Activated CD8-positive, alpha-beta T cell treated with anti-CD3 and anti-CD28 coated beads for 36 hours (primary cell): ENCODE data around the gene NISCH. TPM values are rescaled to one million over a fixed set of nuclear protein-coding genes. Genes with fewer than 3 reads are reported as not detected.

Source experiments
- ATAC-seq: fragments of 200-7000 bp; cut with Tn5 transposase; one replicate; pipeline ENCODE4 v1.10.0; 2021; ENCODE audit warnings: mild to moderate bottlenecking, moderate library complexity
- CTCF ChIA-PET: fragments of 350-600 bp; sonication (Branson Sonifier 250); formaldehyde crosslinking; loops from one replicate; lab custom pipeline; 2021; ENCODE audit warnings: antibody characterized with exemption; lab: Charles Lee
- POLR2A ChIA-PET: fragments of 350-600 bp; sonication (Branson Sonifier 250); formaldehyde crosslinking; loops from one replicate; lab custom pipeline; 2021; ENCODE audit warnings: antibody characterized with exemption; lab: Charles Lee
- DNase-seq: peaks from one replicate; pipeline ENCODE4 v3.0.0-alpha.2; 2020
- H3K27ac Mint-ChIP-seq: one replicate; pipeline ENCODE4 v1.8.0; 2021; ENCODE audit warnings: mild to moderate bottlenecking, mixed read lengths
- H3K27me3 Mint-ChIP-seq: one replicate; pipeline ENCODE4 v1.8.0; 2021; ENCODE audit warnings: mixed read lengths
- H3K36me3 Mint-ChIP-seq: one replicate; pipeline ENCODE4 v1.8.0; 2021; ENCODE audit warnings: low read depth, mixed read lengths
- H3K4me1 Mint-ChIP-seq: one replicate; pipeline ENCODE4 v1.8.0; 2021; ENCODE audit warnings: low read depth, mixed read lengths
- H3K4me3 Mint-ChIP-seq: one replicate; pipeline ENCODE4 v1.8.0; 2021; ENCODE audit warnings: mild to moderate bottlenecking, moderate library complexity, mixed read lengths
- H3K9me3 Mint-ChIP-seq: one replicate; pipeline ENCODE4 v1.8.0; 2021; ENCODE audit warnings: mixed read lengths
- intact Hi-C: fragments of 100-400 bp; cut with micrococcal nuclease; formaldehyde crosslinking; loops from one replicate; pipeline ENCODE4 v1.10.0; 2022
- total RNA-seq, 2 experiments: library from RNA; stranded (reverse); gene quantifications; one replicate each; pipeline ENCODE4 v1.2.3, GENCODE V29; 2021
- TF ChIP-seq, protein P1 (sequence below): fragments of 200-600 bp; IDR thresholded peaks from one replicate; pipeline ENCODE4 v1.8.0; 2022; ENCODE audit warnings: antibody characterized with exemption, mild to moderate bottlenecking

The NISCH gene
- total RNA-seq, result 10 to 100 TPM; 57.1 to 57.4 TPM

- Mint-ChIP-seq H3K27me3 (no peaks in the 10 kb centered on the region), H3K4me1 (peaks cover 39% of the 10 kb centered on the region), H3K9me3 (no peaks in the 10 kb centered on the region), H3K27ac (peak within 1 kb of the TSS; percentile 94), H3K36me3 (peaks cover 23% of the 10 kb centered on the region), H3K4me3 (peak within 1 kb of the TSS; percentile 83)
- ChIA-PET POLR2A (interaction anchor here (0.6 to 2.0 kb wide), 3 partner anchors 8 to 174 kb away, joined by 4 to 7 read pairs (median 4); no protein-coding TSS in a partner anchor), CTCF (interaction anchor here (1.2 to 7.1 kb wide), 4 partner anchors 9 to 41 kb away, joined by 3 to 66 read pairs (median 4); partner anchors contain the start of gene SEMA3G)
- DNase-seq (peak; percentile 95), ATAC-seq (peak; percentile 91)
- TF ChIP-seq, protein P1, sequence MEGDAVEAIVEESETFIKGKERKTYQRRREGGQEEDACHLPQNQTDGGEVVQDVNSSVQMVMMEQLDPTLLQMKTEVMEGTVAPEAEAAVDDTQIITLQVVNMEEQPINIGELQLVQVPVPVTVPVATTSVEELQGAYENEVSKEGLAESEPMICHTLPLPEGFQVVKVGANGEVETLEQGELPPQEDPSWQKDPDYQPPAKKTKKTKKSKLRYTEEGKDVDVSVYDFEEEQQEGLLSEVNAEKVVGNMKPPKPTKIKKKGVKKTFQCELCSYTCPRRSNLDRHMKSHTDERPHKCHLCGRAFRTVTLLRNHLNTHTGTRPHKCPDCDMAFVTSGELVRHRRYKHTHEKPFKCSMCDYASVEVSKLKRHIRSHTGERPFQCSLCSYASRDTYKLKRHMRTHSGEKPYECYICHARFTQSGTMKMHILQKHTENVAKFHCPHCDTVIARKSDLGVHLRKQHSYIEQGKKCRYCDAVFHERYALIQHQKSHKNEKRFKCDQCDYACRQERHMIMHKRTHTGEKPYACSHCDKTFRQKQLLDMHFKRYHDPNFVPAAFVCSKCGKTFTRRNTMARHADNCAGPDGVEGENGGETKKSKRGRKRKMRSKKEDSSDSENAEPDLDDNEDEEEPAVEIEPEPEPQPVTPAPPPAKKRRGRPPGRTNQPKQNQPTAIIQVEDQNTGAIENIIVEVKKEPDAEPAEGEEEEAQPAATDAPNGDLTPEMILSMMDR, result no peak
- intact Hi-C loops, result no loop called here
Observed at GRCh38 chr3:52455283-52456168, at the start of gene NISCH. Gene NISCH, plus strand, starts transcription at chr3:52455604. Its CDS starts 38 bp downstream, at chr3:52455642.

GRCh38 chr3:52406231-52406661 is 49.2 kb upstream of the NISCH start:
- no peak for ATAC-seq
- ChIA-PET CTCF (interaction anchor here (1.0 to 1.5 kb wide), 3 partner anchors 22 to 67 kb away, joined by 3 to 5 read pairs (median 3); no protein-coding TSS in a partner anchor), POLR2A (interaction anchor here (1.0 to 1.7 kb wide), 4 partner anchors 9 to 118 kb away, joined by 3 to 7 read pairs (median 4); partner anchors contain the start of gene GLYCTK)
- intact Hi-C loops, result no loop called here
- H3K27me3 Mint-ChIP-seq, result no peaks in the 10 kb centered on the region
- H3K4me3 Mint-ChIP-seq, result no peak overlapping the region
- H3K36me3 Mint-ChIP-seq, result peaks cover 33% of the 10 kb centered on the region
- DNase-seq, result no peak
- TF ChIP-seq, protein P1, result no peak
- no peak overlapping the region for H3K27ac Mint-ChIP-seq
- peaks cover 22% of the 10 kb centered on the region for H3K4me1 Mint-ChIP-seq
- no peaks in the 10 kb centered on the region for H3K9me3 Mint-ChIP-seq

DNA sequence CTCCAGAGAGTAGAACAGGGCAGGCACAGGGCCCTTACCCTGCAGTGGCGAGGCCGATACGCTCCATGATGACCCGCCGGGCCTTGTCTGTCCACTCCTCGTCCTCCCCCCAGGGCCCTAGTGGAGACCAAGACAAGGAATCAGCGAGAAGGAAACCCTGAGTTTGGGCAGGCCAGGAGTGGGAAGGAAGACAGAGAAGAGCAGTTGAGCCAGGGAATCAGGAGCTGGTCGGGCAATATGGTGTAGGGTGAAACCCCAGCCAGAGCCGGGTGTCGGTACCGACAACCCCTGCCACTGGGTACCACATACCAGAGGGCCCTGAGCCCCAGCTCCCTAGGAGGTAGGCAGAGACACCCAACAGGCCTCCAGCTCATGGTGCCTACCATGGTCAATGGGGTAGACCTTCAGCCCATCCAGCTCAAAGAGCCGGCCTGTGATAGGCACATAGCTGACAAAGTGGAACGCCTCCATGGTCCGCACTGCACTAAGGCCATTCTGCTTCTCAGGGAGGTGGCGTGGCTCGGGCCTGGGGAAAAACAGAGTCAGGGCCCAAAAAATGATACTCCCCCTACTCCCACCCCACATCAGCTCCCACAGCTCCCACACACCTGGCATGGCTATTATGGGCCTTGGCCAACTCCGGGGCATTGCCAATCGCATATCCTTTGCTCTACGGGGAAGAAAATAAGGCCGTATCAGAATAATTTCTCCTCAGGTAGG is 48.5 kb upstream of the NISCH start:
- H3K27me3 Mint-ChIP-seq, result no peaks in the 10 kb centered on the region
- H3K9me3 Mint-ChIP-seq, result no peaks in the 10 kb centered on the region
- DNase-seq (no peak), ATAC-seq (no peak)
- POLR2A ChIA-PET, result interaction anchor here (0.6 to 1.7 kb wide), 10 partner anchors 9 to 415 kb away, joined by 3 to 7 read pairs (median 4); partner anchors contain the start of genes GLYCTK and WDR82
- TF ChIP-seq, protein P1, result no peak
- intact Hi-C loops, result no loop called here
- H3K4me1 Mint-ChIP-seq, result peaks cover 30% of the 10 kb centered on the region
- no peak overlapping the region for H3K4me3 Mint-ChIP-seq
- no peak overlapping the region for H3K27ac Mint-ChIP-seq
- H3K36me3 Mint-ChIP-seq, result peaks cover 30% of the 10 kb centered on the region
- CTCF ChIA-PET, result interaction anchor here (1.0 to 1.5 kb wide), 3 partner anchors 21 to 68 kb away, joined by 3 to 5 read pairs (median 3); no protein-coding TSS in a partner anchor

DNA sequence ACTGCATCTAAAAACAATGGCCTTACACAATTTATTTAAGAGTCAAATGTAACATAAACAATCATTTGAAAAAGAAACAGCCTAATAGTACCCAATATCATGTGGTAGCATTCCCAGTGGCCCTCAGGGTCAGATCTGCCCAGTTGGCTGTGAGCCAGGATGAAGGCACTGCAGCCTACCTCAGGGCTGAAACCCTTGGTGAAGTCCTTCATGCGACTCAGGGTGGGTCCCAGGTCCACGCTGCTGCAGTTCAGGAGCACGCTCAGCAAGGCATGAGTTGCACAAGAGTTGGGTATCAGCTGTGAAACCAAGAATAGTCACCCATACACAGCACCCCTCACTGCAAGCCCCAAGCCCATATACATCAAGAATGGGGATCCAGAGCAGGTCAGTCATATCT is 47.6 kb upstream of the NISCH start:
- ChIA-PET CTCF (interaction anchor here (1.1 kb wide), 1 partner anchor 129 kb away, joined by 3 read pairs; the partner anchor contains the start of gene UQCC5), POLR2A (interaction anchor here (0.6 to 1.5 kb wide), 5 partner anchors 9 to 416 kb away, joined by 3 to 5 read pairs (median 4); partner anchors contain the start of gene WDR82)
- H3K36me3 Mint-ChIP-seq, result peaks cover 32% of the 10 kb centered on the region
- H3K27me3 Mint-ChIP-seq, result no peaks in the 10 kb centered on the region
- peaks cover 38% of the 10 kb centered on the region for H3K4me1 Mint-ChIP-seq
- no peak for DNase-seq
- intact Hi-C loops, result no loop called here
- no peak for ATAC-seq
- H3K4me3 Mint-ChIP-seq, result peak overlapping the region; percentile 95
- TF ChIP-seq, protein P1, result no peak
- peak overlapping the region; percentile 76 for H3K27ac Mint-ChIP-seq
- H3K9me3 Mint-ChIP-seq, result no peaks in the 10 kb centered on the region
